CD4-positive, alpha-beta memory T cell (primary cell): ENCODE results near the gene FLRT3. TPM values are rescaled to one million over a fixed set of nuclear protein-coding genes. Genes with fewer than 3 reads are reported as not detected.

Source experiments
- CTCF ChIA-PET: fragments of 350-600 bp; sonication (Branson Sonifier 250); formaldehyde crosslinking; loops from one replicate; lab custom pipeline; 2021; ENCODE audit warnings: inconsistent platforms; ENCODE audit not compliant: partially characterized antibody; lab: Charles Lee
- POLR2A ChIA-PET: fragments of 350-600 bp; sonication (Branson Sonifier 250); formaldehyde crosslinking; loops from one replicate; lab custom pipeline; 2021; ENCODE audit not compliant: partially characterized antibody; lab: Charles Lee
- DNase-seq, 5 donors: peaks; one replicate each; pipeline versions ENCODE4 v3.0.0 to v3.0.0-alpha.2; 2020 to 2022; ENCODE audit warnings: mixed read lengths in 1 of 5
- H3K27ac ChIP-seq: one replicate; pipeline ENCODE4 v1.7.0; 2013; ENCODE audit warnings: low read depth, low read length
- H3K27me3 ChIP-seq: 2 replicates; pipeline ENCODE4 v1.7.0; 2013; ENCODE audit warnings: mild to moderate bottlenecking, low read length, moderate library complexity; ENCODE audit not compliant: insufficient read depth
- H3K36me3 ChIP-seq: 2 replicates; pipeline ENCODE4 v1.7.0; 2013; ENCODE audit warnings: mild to moderate bottlenecking, low read length, moderate library complexity; ENCODE audit not compliant: insufficient read depth
- H3K4me1 ChIP-seq: 2 replicates; pipeline ENCODE4 v1.7.0; 2013; ENCODE audit warnings: mild to moderate bottlenecking, low read length, moderate library complexity; ENCODE audit not compliant: insufficient read depth
- H3K4me3 ChIP-seq, 2 donors: one replicate each; pipeline ENCODE4 v1.7.0; 2013; ENCODE audit warnings: low read length in 2 of 2, mild to moderate bottlenecking in 1 of 2
- H3K9me3 ChIP-seq, 2 donors: one replicate each; pipeline ENCODE4 v1.7.0; 2013; ENCODE audit warnings: low read length in 2 of 2, control low read depth in 1 of 2; ENCODE audit not compliant: control insufficient read depth in 1 of 2
- H3K27ac Mint-ChIP-seq, 7 donors: one replicate each; pipeline ENCODE4 v1.8.0; 2020 to 2021; ENCODE audit warnings: mixed read lengths in 7 of 7, mild to moderate bottlenecking in 6 of 7, inconsistent platforms in 3 of 7, moderate library complexity in 3 of 7
- H3K27me3 Mint-ChIP-seq, 2 donors: one replicate each; pipeline ENCODE4 v1.8.0; 2020 to 2021; ENCODE audit warnings: mixed read lengths in 2 of 2
- H3K36me3 Mint-ChIP-seq, 2 donors: one replicate each; pipeline ENCODE4 v1.8.0; 2020 to 2021; ENCODE audit warnings: mixed read lengths in 2 of 2, inconsistent platforms in 1 of 2, mild to moderate bottlenecking in 1 of 2
- H3K4me1 Mint-ChIP-seq, 4 donors: one replicate each; pipeline ENCODE4 v1.8.0; 2020 to 2021; ENCODE audit warnings: mixed read lengths in 4 of 4, mild to moderate bottlenecking in 1 of 4
- H3K4me3 Mint-ChIP-seq, 8 donors: one replicate each; pipeline ENCODE4 v1.8.0; 2020 to 2021; ENCODE audit warnings: mixed read lengths in 8 of 8, mild to moderate bottlenecking in 7 of 8, moderate library complexity in 6 of 8, inconsistent platforms in 3 of 8
- H3K9me3 Mint-ChIP-seq, 8 donors: one replicate each; pipeline ENCODE4 v1.8.0; 2020 to 2021; ENCODE audit warnings: mixed read lengths in 8 of 8, mild to moderate bottlenecking in 5 of 8, inconsistent platforms in 3 of 8, moderate library complexity in 1 of 8
- intact Hi-C: fragments of 100-400 bp; cut with micrococcal nuclease; formaldehyde crosslinking; loops from one replicate; pipeline ENCODE4 v1.15.1; 2023
- polyA plus RNA-seq, 2 donors: library from polyadenylated mRNA; unstranded; fragments of 300-500 nt; fragmentation: Illumina TruSeq; gene quantifications; one replicate each; pipeline ENCODE4 v1.2.3, GENCODE V29; 2021
- total RNA-seq, 2 experiments: library from RNA; stranded (reverse); gene quantifications; one replicate each; pipeline ENCODE4 v1.2.3, GENCODE V29; 2021

The FLRT3 gene
- total RNA-seq (not detected), polyA plus RNA-seq (not detected)

DNA sequence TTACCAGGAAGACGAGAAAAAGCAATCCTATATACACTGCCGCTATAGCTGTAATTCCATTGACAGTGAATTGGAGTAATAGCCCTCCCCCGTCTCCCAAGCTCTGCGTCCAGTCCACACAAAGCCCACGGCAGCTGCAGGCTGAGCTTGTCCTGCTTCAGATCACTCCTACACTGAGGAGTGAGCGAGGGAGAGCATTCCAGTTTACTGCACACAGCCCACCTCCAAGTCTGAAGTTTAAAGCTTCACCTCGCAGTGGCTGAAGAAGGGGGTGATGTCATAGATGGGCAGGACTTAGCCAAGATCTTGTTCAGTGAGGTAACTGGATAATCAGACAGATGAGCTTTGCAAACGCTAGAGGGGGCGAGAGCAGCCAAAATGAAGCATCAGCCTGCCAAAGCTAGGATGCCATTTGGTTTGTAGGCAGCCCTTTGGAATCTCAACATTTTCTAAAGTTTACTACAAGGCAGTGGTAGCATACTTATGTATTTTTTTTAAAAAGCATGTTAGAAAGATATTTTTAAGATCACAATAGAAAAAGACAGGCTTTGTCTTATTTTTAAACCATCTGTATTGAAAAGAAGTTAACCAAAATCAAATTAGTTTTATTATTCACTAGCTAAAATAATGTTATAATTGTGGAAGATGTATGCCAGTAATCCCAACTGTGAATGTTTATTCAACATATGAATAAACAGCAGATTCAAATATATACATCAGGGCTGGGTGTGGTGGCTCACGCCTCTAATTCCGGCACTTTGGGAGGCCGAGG lies at the start of gene FLRT3:
Gene FLRT3 (minus strand): TSS at position 213 of the 772 bp plus-strand sequence. CDS start 10,106 bp downstream, outside the sequence.
- Mint-ChIP-seq H3K4me3 (no peak within 1 kb of the TSS), H3K9me3 (peaks cover 0 to 16% (median 7%) of the 10 kb centered on the region in 8 donors), H3K4me1 (no peaks in the 10 kb centered on the region), H3K27ac (no peak within 1 kb of the TSS), H3K27me3 (no peaks in the 10 kb centered on the region), H3K36me3 (no peaks in the 10 kb centered on the region)
- no peak within 1 kb of the TSS for H3K4me3 ChIP-seq
- H3K9me3 ChIP-seq: peaks cover 0 to 7% of the 10 kb centered on the region in 2 donors
- H3K27me3 ChIP-seq: no peaks in the 10 kb centered on the region
- H3K27ac ChIP-seq: no peak within 1 kb of the TSS
- no peak for DNase-seq
- no peaks in the 10 kb centered on the region for H3K36me3 ChIP-seq
- POLR2A ChIA-PET: no interaction called here
- CTCF ChIA-PET: no interaction called here
- H3K4me1 ChIP-seq: no peaks in the 10 kb centered on the region
- intact Hi-C loops: no loop called here

DNA sequence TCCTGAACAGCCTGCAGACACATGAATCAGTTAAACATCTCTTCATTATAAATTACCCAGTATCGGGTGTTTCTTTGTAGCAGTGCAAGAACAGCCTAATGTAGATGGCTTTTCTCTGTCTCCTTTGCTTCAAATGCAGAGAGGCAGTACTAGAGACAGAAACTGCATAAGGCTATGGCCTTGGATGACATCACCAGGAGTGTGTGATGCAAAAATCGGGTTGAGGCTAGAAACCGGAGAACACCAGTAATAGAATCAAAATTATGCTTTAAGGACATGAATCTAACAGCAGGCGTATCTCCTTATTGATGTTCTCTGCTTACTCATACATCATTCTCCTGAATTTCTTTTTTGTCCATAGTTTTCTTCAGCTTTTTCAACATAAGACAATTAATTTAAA lies 49.3 kb upstream of the FLRT3 start:
- Histone ChIP-seq H3K4me1 (no peaks in the 10 kb centered on the region), H3K36me3 (no peaks in the 10 kb centered on the region), H3K9me3 (no peaks in the 10 kb centered on the region), H3K27ac (no peak overlapping the region), H3K4me3 (no peak overlapping the region), H3K27me3 (no peaks in the 10 kb centered on the region)
- intact Hi-C loops: no loop called here
- H3K27ac Mint-ChIP-seq: no peak overlapping the region
- H3K4me1 Mint-ChIP-seq: no peaks in the 10 kb centered on the region
- ChIA-PET CTCF (no interaction called here), POLR2A (no interaction called here)
- H3K4me3 Mint-ChIP-seq: no peak overlapping the region
- H3K27me3 Mint-ChIP-seq: no peaks in the 10 kb centered on the region
- no peak for DNase-seq
- H3K36me3 Mint-ChIP-seq: no peaks in the 10 kb centered on the region
- H3K9me3 Mint-ChIP-seq: peaks cover 3 to 26% (median 13%) of the 10 kb centered on the region in 8 donors

DNA sequence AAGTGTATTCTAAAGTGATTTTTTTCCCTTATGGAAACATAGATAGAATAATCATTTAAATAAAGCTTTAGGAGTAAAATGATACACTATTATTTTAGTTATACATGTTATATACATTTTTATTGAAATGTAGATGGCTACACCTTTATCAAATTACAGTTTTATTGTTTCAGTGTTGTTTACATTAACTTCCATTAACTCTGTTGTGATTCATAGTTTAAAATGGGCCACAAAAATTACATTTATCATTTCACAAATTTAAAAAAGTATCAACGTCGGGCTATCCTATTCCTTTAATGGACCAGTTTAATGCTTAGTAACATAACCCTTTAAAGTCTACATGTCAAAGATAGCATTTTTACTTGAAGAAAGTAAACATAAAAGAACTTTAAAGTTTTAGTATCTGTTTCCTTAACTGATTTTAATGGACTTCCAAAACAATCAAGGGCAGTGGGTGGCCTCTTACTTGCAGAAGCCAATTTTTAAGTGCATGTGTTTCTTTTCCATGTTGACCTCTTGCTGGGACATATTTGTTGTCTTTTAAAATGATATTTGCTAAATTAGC lies 47.8 kb upstream of the FLRT3 start:
- CTCF ChIA-PET: no interaction called here
- no peak overlapping the region for H3K4me3 ChIP-seq
- no peak overlapping the region for H3K27ac ChIP-seq
- no peaks in the 10 kb centered on the region for H3K36me3 ChIP-seq
- POLR2A ChIA-PET: no interaction called here
- H3K27me3 ChIP-seq: no peaks in the 10 kb centered on the region
- peaks cover 2 to 27% (median 16%) of the 10 kb centered on the region in 8 donors for H3K9me3 Mint-ChIP-seq
- no peak overlapping the region for H3K4me3 Mint-ChIP-seq
- no peaks in the 10 kb centered on the region for H3K27me3 Mint-ChIP-seq
- no peaks in the 10 kb centered on the region for H3K9me3 ChIP-seq
- H3K4me1 Mint-ChIP-seq: no peaks in the 10 kb centered on the region
- no peak overlapping the region for H3K27ac Mint-ChIP-seq
- intact Hi-C loops: no loop called here
- DNase-seq: no peak
- H3K4me1 ChIP-seq: no peaks in the 10 kb centered on the region
- H3K36me3 Mint-ChIP-seq: no peaks in the 10 kb centered on the region

DNA sequence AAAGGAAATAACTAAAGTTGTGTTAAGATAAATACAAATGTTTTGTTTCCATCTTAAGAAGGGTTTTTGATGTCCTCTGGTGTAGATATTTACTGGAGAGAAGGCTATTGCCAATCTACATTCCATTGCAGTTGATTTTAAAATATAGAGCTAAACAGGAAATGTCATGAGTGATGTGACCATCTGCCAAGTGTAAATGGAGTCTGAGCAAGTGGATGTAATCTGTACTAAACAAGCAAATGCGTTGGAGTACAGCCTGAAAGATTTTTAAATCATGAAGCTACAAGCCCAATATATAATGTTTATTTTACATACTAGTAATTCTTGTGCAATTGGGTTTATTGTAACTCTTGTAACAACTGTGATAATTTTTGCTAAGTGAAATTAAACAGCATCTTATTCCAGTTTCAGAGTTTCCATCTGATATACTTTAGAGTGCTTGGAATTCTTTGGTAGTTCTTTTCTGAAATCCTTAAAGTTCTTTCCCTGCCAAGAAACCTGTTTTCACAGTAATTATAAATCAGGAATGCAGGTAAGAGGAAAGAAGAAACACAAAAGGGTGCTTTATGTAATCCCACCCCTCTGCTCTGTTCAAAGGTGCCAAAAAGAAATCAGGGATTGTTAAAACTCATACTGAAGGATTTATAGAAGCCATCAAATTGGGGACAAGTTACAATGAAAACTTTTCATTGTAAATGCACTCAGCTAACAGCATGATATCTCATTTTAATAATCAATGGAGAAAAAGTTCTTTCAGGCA lies 47.2 kb upstream of the FLRT3 start:
- H3K9me3 Mint-ChIP-seq: peaks cover 2 to 28% (median 14%) of the 10 kb centered on the region in 8 donors
- intact Hi-C loops: no loop called here
- no peaks in the 10 kb centered on the region for H3K36me3 Mint-ChIP-seq

DNA sequence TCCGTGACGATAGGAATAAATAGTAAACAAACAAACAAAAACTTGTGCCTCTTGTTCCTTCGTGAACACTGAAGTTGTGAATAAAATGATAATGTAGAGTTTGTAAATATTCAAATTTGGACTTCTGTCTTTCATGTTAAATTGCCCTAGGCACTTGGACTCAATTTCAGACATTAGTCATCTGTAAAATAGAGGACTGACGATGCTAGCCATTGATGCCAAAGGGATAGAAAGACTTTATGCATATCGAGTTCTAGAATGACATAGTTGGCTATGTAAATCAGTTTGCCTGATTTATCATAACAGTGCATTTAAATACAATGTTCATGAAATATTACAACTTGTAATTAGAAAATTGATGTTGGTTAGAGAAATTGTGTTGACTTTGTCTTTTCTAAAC lies 45.9 kb upstream of the FLRT3 start:
- no peak overlapping the region for H3K27ac Mint-ChIP-seq
- H3K27me3 Mint-ChIP-seq: no peaks in the 10 kb centered on the region
- H3K9me3 Mint-ChIP-seq: peaks cover 2 to 25% (median 9%) of the 10 kb centered on the region in 8 donors
- H3K9me3 ChIP-seq: no peaks in the 10 kb centered on the region
- no peak overlapping the region for H3K4me3 ChIP-seq
- no peaks in the 10 kb centered on the region for H3K4me1 ChIP-seq
- no peak overlapping the region for H3K27ac ChIP-seq
- H3K36me3 ChIP-seq: no peaks in the 10 kb centered on the region
- CTCF ChIA-PET: no interaction called here
- DNase-seq: no peak
- POLR2A ChIA-PET: no interaction called here
- H3K4me1 Mint-ChIP-seq: no peaks in the 10 kb centered on the region
- no peaks in the 10 kb centered on the region for H3K36me3 Mint-ChIP-seq
- H3K27me3 ChIP-seq: no peaks in the 10 kb centered on the region
- intact Hi-C loops: no loop called here
- no peak overlapping the region for H3K4me3 Mint-ChIP-seq

More for the DNA sequence above, 47.2 kb upstream of the FLRT3 start:
- Histone ChIP-seq H3K36me3 (no peaks in the 10 kb centered on the region), H3K9me3 (no peaks in the 10 kb centered on the region), H3K4me3 (no peak overlapping the region), H3K4me1 (no peaks in the 10 kb centered on the region), H3K27ac (no peak overlapping the region), H3K27me3 (no peaks in the 10 kb centered on the region)
- Mint-ChIP-seq H3K27ac (no peak overlapping the region), H3K4me1 (no peaks in the 10 kb centered on the region), H3K4me3 (no peak overlapping the region), H3K27me3 (no peaks in the 10 kb centered on the region)
- no peak for DNase-seq
- CTCF ChIA-PET: no interaction called here
- POLR2A ChIA-PET: no interaction called here

DNA sequence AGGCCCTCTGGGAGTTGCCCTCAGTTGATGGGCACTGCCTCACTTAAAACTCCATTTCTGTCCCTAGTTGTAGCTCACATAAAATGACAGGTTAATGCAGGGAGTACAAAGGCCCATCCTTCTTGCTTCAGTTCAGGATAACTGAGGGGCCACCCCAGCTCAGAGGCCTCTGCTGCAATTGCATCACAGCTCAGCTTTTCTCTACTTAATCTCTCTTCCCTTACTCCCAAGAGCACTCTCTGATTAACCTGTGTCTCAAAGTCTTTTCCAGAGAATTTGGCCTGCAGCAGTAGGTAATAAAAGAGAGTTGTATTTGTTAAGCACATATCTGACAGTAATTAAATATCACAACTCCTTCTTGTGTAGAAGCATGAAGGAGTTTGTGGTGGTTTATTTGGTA lies 40.9 kb upstream of the FLRT3 start:
- Histone ChIP-seq H3K9me3 (no peaks in the 10 kb centered on the region), H3K36me3 (no peaks in the 10 kb centered on the region), H3K27ac (no peak overlapping the region), H3K4me1 (no peaks in the 10 kb centered on the region), H3K27me3 (no peaks in the 10 kb centered on the region), H3K4me3 (no peak overlapping the region)
- Mint-ChIP-seq H3K4me3 (no peak overlapping the region), H3K27ac (no peak overlapping the region), H3K9me3 (peaks cover 0 to 18% (median 6%) of the 10 kb centered on the region in 8 donors), H3K36me3 (no peaks in the 10 kb centered on the region), H3K4me1 (no peaks in the 10 kb centered on the region), H3K27me3 (no peaks in the 10 kb centered on the region)
- DNase-seq: no peak
- intact Hi-C loops: no loop called here
- ChIA-PET POLR2A (no interaction called here), CTCF (no interaction called here)

DNA sequence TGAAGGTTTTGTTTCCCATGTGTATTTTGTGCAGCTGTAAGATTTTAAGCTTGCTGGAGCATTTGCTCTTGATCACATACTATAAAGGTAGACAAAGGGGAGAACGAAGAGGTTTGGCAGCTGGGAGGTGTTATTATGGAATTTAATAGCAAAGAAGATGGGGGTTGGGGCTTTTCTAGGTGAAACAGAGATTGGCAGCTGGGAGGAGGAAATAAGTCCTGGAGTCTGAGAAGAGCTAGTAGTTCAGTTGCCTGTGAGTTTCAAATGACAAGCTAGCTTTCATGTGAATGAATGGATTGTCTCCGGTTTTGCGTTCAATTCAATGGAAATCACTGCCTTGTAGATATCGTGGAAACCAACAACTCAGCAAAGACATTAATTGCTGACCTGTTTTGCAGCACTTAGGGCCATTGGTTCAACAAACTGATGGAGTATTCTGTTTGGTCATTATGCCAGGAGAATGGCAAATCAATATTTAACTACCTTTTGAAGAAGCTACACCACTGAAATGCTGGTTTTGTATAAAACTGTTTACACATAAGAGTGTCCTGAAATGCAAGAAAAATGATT lies 38.1 kb upstream of the FLRT3 start:
- POLR2A ChIA-PET: no interaction called here
- no peak overlapping the region for H3K4me3 ChIP-seq
- DNase-seq: no peak
- no peak overlapping the region for H3K27ac ChIP-seq
- no peaks in the 10 kb centered on the region for H3K4me1 Mint-ChIP-seq
- H3K4me1 ChIP-seq: no peaks in the 10 kb centered on the region
- CTCF ChIA-PET: interaction anchor here (0.6 kb wide), 1 partner anchor 258 kb away, joined by 3 read pairs; no protein-coding TSS in a partner anchor
- no peak overlapping the region for H3K27ac Mint-ChIP-seq
- H3K4me3 Mint-ChIP-seq: no peak overlapping the region
- no peaks in the 10 kb centered on the region for H3K27me3 ChIP-seq
- H3K9me3 ChIP-seq: no peaks in the 10 kb centered on the region
- H3K9me3 Mint-ChIP-seq: peaks cover 0 to 8% (median 1%) of the 10 kb centered on the region in 8 donors
- H3K36me3 Mint-ChIP-seq: no peaks in the 10 kb centered on the region
- no peaks in the 10 kb centered on the region for H3K27me3 Mint-ChIP-seq
- intact Hi-C loops: no loop called here
- H3K36me3 ChIP-seq: no peaks in the 10 kb centered on the region
